Right ventricle myocardium superior (tissue), 1 donor: ENCODE data around the gene KIAA1217. TPM values are rescaled to one million over a fixed set of nuclear protein-coding genes. Genes with fewer than 3 reads are reported as not detected.

Experiments
- ATAC-seq: fragments of 200-7000 bp; cut with Tn5 transposase; one replicate; pipeline ENCODE4 v1.9.1; 2020; ENCODE audit warnings: mild to moderate bottlenecking; ENCODE audit not compliant: poor library complexity
- DNase-seq: peaks from one replicate; pipeline ENCODE4 v3.0.0-alpha.2; 2020
- intact Hi-C: fragments of 100-400 bp; cut with DNase I; formaldehyde crosslinking; loops from one replicate; pipeline ENCODE4 v1.11.2; 2022
- microRNA-seq: library from miRNA; unstranded; fragments of <30 nt; microRNA quantifications from one replicate; pipeline ENCODE4 v1.2.0, GENCODE V29; 2020
- total RNA-seq: library from RNA; stranded (reverse); fragmentation: NEBNext Ultra II Directional; extraction: Animal tissue kit (Norgen Biotek cat#: 25700); gene quantifications from one replicate; pipeline ENCODE4 v1.2.1, GENCODE V29; 2021
- donor health status: DM: no; HTN: yes; CAD: no; lungs with severe emphysema.

The KIAA1217 gene
- total RNA-seq, 1 donor from 2014 or later: 38.2 TPM

GRCh38 chr10:24569330-24569796 lies 360.4 kb downstream of the KIAA1217 start:
- ATAC-seq: no peak
- intact Hi-C loops: no loop called here
- no peak for DNase-seq

- intact Hi-C loops: no loop called here
- DNase-seq: no peak
- ATAC-seq: no peak
Observed at GRCh38 chr10:24569828-24570657, 361.1 kb downstream of the KIAA1217 start.

GRCh38 chr10:24570658-24571426 lies 361.9 kb downstream of the KIAA1217 start:
- intact Hi-C loops: no loop called here
- ATAC-seq: no peak
- no peak for DNase-seq

- intact Hi-C loops: no loop called here
- ATAC-seq (peak; percentile 65), DNase-seq (no peak)
Observed at GRCh38 chr10:24571870-24572450, 363.0 kb downstream of the KIAA1217 start.

- intact Hi-C loops: no loop called here
- no peak for DNase-seq
- ATAC-seq: no peak
Observed at GRCh38 chr10:24574161-24574560, 365.2 kb downstream of the KIAA1217 start.

- ATAC-seq: peak; percentile 16
- intact Hi-C loops: no loop called here
- DNase-seq: no peak
Observed at GRCh38 chr10:24574578-24575155, 365.7 kb downstream of the KIAA1217 start.

GRCh38 chr10:24575481-24576002 lies 366.6 kb downstream of the KIAA1217 start:
- no peak for ATAC-seq
- no peak for DNase-seq
- intact Hi-C loops: no loop called here

- intact Hi-C loops: no loop called here
- DNase-seq: no peak
- ATAC-seq: no peak
Observed at GRCh38 chr10:24579448-24579847, 370.5 kb downstream of the KIAA1217 start.

GRCh38 chr10:24579906-24580305 lies 371.0 kb downstream of the KIAA1217 start:
- ATAC-seq (no peak), DNase-seq (no peak)
- intact Hi-C loops: no loop called here

GRCh38 chr10:24589265-24589664 lies 380.3 kb downstream of the KIAA1217 start:
- intact Hi-C loops: no loop called here
- DNase-seq (no peak), ATAC-seq (no peak)

- intact Hi-C loops: no loop called here
- DNase-seq: no peak
- ATAC-seq: no peak
Observed at GRCh38 chr10:24590697-24591457, 381.9 kb downstream of the KIAA1217 start.

- intact Hi-C loops: no loop called here
- DNase-seq: no peak
- ATAC-seq: no peak
Observed at GRCh38 chr10:24596217-24596930, 387.4 kb downstream of the KIAA1217 start.

GRCh38 chr10:24597426-24597825 lies 388.5 kb downstream of the KIAA1217 start:
- intact Hi-C loops: no loop called here
- ATAC-seq: no peak
- no peak for DNase-seq

Small RNA genes lying within 50 kb of the gene (microRNA-seq; reads per million reads assigned to microRNA genes)
- gene MIR603: not detected
